Measurements from ENCODE around the gene IL23A. TPM values are rescaled to one million over a fixed set of nuclear protein-coding genes. Genes with fewer than 3 reads are reported as not detected.

The IL23A gene
- total RNA-seq, 3 donors from 2014 or later, result 0.55 TPM; not detected in 2

- intact Hi-C loops (cut with DNase I, micrococcal nuclease), result no loop called here
- DNase-seq, result peak in 2 of 3 donors; percentile 52 to 72
- peak; percentile 58 for ATAC-seq
Observed at GRCh38 chr12:56299308-56299852, 39.3 kb upstream of the IL23A start.

GRCh38 chr12:56299853-56300643 lies 38.6 kb upstream of the IL23A start, which contains the start of gene CS:
Gene CS (minus strand): TSS chr12:56300330. CDS start chr12:56300201, 129 bp downstream.
- Histone ChIP-seq H3K9me3 (no peaks in the 10 kb centered on the region), H3K4me1 (ENCODE audit: low read depth) (peaks cover 41% of the 10 kb centered on the region), H3K4me3 (peak within 1 kb of the TSS; percentile 49), H3K36me3 (ENCODE audit: low read depth) (no peaks in the 10 kb centered on the region)
- intact Hi-C loops (cut with DNase I, micrococcal nuclease), result no loop called here
- TF ChIP-seq CTCF (IDR thresholded peaks at IDR 0.05), result no peak
- ATAC-seq, result peak; percentile 96
- peak; percentile 99 for DNase-seq

More at GRCh38 chr12:56299308-56299852, 39.3 kb upstream of the IL23A start:
- TF ChIP-seq CTCF (IDR thresholded peaks at IDR 0.05), result no peak
- H3K9me3 ChIP-seq, result no peaks in the 10 kb centered on the region
- H3K4me1 ChIP-seq (ENCODE audit: low read depth), result peaks cover 41% of the 10 kb centered on the region
- H3K36me3 ChIP-seq (ENCODE audit: low read depth), result no peaks in the 10 kb centered on the region
- H3K4me3 ChIP-seq, result peak overlapping the region; percentile 49

- Histone ChIP-seq H3K36me3 (ENCODE audit: low read depth) (no peaks in the 10 kb centered on the region), H3K4me3 (peak overlapping the region; percentile 49), H3K9me3 (no peaks in the 10 kb centered on the region), H3K4me1 (ENCODE audit: low read depth) (peaks cover 41% of the 10 kb centered on the region)
- ATAC-seq, result peak; percentile 4
- TF ChIP-seq CTCF (IDR thresholded peaks at IDR 0.05), result no peak
- DNase-seq, result no peak
- intact Hi-C loops (cut with DNase I, micrococcal nuclease), result no loop called here
Observed at GRCh38 chr12:56300644-56301464, 37.8 kb upstream of the IL23A start.

GRCh38 chr12:56304276-56304675 lies 34.4 kb upstream of the IL23A start:
- no peak for TF ChIP-seq CTCF (IDR thresholded peaks at IDR 0.05)
- DNase-seq, result no peak
- peaks cover 10% of the 10 kb centered on the region for H3K4me1 ChIP-seq (ENCODE audit: low read depth)
- H3K4me3 ChIP-seq, result no peak overlapping the region
- H3K36me3 ChIP-seq (ENCODE audit: low read depth), result no peaks in the 10 kb centered on the region
- H3K9me3 ChIP-seq, result no peaks in the 10 kb centered on the region
- intact Hi-C loops (cut with DNase I, micrococcal nuclease), result no loop called here
- ATAC-seq, result no peak

- Histone ChIP-seq H3K4me3 (no peak overlapping the region), H3K36me3 (ENCODE audit: low read depth) (no peaks in the 10 kb centered on the region), H3K4me1 (ENCODE audit: low read depth) (peaks cover 10% of the 10 kb centered on the region), H3K9me3 (no peaks in the 10 kb centered on the region)
- no peak for TF ChIP-seq CTCF (IDR thresholded peaks at IDR 0.05)
- DNase-seq, result no peak
- intact Hi-C loops (cut with DNase I, micrococcal nuclease), result no loop called here
- ATAC-seq, result no peak
Observed at GRCh38 chr12:56304872-56305590, 33.7 kb upstream of the IL23A start.

All from mucosa of descending colon (tissue), 3 donors.